Endothelial cell of umbilical vein (primary cell): ENCODE results near the gene DERL3. TPM values are rescaled to one million over a fixed set of nuclear protein-coding genes. Genes with fewer than 3 reads are reported as not detected.

ENCODE experiments used
- BruUV-seq: library from RNA; stranded (reverse); fragments of 400-500 nt; replicated peaks from 2 replicates; lab custom pipeline; 2021; lab: Mats Ljungman, UMichigan
- CTCF ChIA-PET: fragments of 300-600, 350-600 bp; sonication (Branson Sonifier 250); formaldehyde crosslinking; loops from one replicate; lab custom pipeline; 2021; ENCODE audit warnings: antibody characterized with exemption, inconsistent platforms; lab: Charles Lee
- POLR2A ChIA-PET: fragments of 300-600, 350-600 bp; sonication (Branson Sonifier 250); formaldehyde crosslinking; loops from one replicate; lab custom pipeline; 2021; ENCODE audit warnings: antibody characterized with exemption, inconsistent platforms; lab: Charles Lee
- DNase-seq: peaks from one replicate; pipeline ENCODE4 v3.0.0-alpha.2; 2011; ENCODE audit warnings: low read depth, low spot score
- FAIRE-seq: peaks from 2 replicates; lab custom pipeline; 2011; peaks lifted over from hg19 to GRCh38; lab: Jason Lieb, UNC
- H2AFZ ChIP-seq: 2 replicates; pipeline ENCODE4 v1.6.0; 2012; ENCODE audit warnings: low read depth, low read length, control low read depth, inconsistent platforms
- H3K27ac ChIP-seq: 2 replicates; pipeline ENCODE4 v1.5.1; 2011; ENCODE audit warnings: low read depth, mild to moderate bottlenecking, control low read depth, low read length, moderate library complexity; ENCODE audit not compliant: insufficient read depth
- H3K27me3 ChIP-seq, 2 experiments: 2 replicates each; pipeline versions ENCODE4 v1.6.0 to v1.6.1; 2011; ENCODE audit warnings: low read length in 2 of 2, mixed read lengths in 1 of 2; ENCODE audit not compliant: control insufficient read depth in 2 of 2, insufficient read depth in 2 of 2
- H3K36me3 ChIP-seq, 2 experiments: 2 replicates in 1 of 2; 3 replicates in 1 of 2; pipeline ENCODE4 v1.5.1; 2011; ENCODE audit warnings: low read length in 2 of 2, mild to moderate bottlenecking in 1 of 2, moderate library complexity in 1 of 2; ENCODE audit not compliant: control insufficient read depth in 2 of 2, insufficient read depth in 2 of 2; ENCODE audit errors: extremely low read depth in 1 of 2
- H3K4me1 ChIP-seq: 3 replicates; pipeline ENCODE4 v1.5.1; 2011; ENCODE audit warnings: mild to moderate bottlenecking, low read length; ENCODE audit not compliant: control insufficient read depth, insufficient read depth; ENCODE audit errors: extremely low read depth
- H3K4me2 ChIP-seq: 2 replicates; pipeline ENCODE4 v1.6.1; 2011; ENCODE audit warnings: low read length, control low read depth, mixed read lengths; ENCODE audit not compliant: insufficient read depth
- H3K4me3 ChIP-seq, 3 experiments: fragments of 200-600 bp in 1 of 3; sonication (generic), shearing (Covaris generic) in 1 of 3; replicated peaks in 1 of 3; 2 replicates each; pipeline ENCODE4 v1.5.1; 2011 to 2016; ENCODE audit warnings: control low read depth in 3 of 3, low read length in 3 of 3, mild to moderate bottlenecking in 2 of 3, inconsistent platforms in 1 of 3, low read depth in 1 of 3, moderate library complexity in 1 of 3; ENCODE audit not compliant: insufficient read depth in 1 of 3
- H3K79me2 ChIP-seq: 2 replicates; pipeline ENCODE4 v1.6.0; 2012; ENCODE audit warnings: low read length, inconsistent platforms; ENCODE audit not compliant: control insufficient read depth, insufficient read depth
- H3K9ac ChIP-seq: replicated peaks from 2 replicates; pipeline ENCODE3; 2011; ENCODE audit warnings: low read length, control low read depth; ENCODE audit not compliant: insufficient read depth; ENCODE audit errors: extremely low read depth
- H3K9me1 ChIP-seq: replicated peaks from 3 replicates; pipeline ENCODE4 v1.6.0; 2011; ENCODE audit warnings: mild to moderate bottlenecking, low read length; ENCODE audit not compliant: control insufficient read depth, insufficient read depth; ENCODE audit errors: extremely low read depth
- H3K9me3 ChIP-seq: replicated peaks from 2 replicates; pipeline ENCODE4 v1.5.1; 2012; ENCODE audit warnings: low read length, inconsistent platforms; ENCODE audit not compliant: control insufficient read depth, insufficient read depth
- H4K20me1 ChIP-seq: replicated peaks from 2 replicates; pipeline ENCODE3; 2011; ENCODE audit warnings: mild to moderate bottlenecking, low read length; ENCODE audit not compliant: control insufficient read depth, insufficient read depth; ENCODE audit errors: extremely low read depth
- EZH2 ChIP-seq: IDR thresholded peaks from 2 replicates; pipeline ENCODE4 v1.6.1; 2012; ENCODE audit warnings: borderline replicate concordance, low read depth, mild to moderate bottlenecking, moderate library complexity, low read length, inconsistent platforms; ENCODE audit not compliant: severe bottlenecking
- FOS ChIP-seq: IDR thresholded peaks from 2 replicates; pipeline ENCODE4 v1.6.1; 2011; ENCODE audit warnings: mild to moderate bottlenecking, low read length, moderate library complexity, borderline replicate concordance; ENCODE audit not compliant: insufficient read depth
- GATA2 ChIP-seq: IDR thresholded peaks from 2 replicates; pipeline ENCODE4 v1.7.0; 2011; ENCODE audit warnings: low read depth, mild to moderate bottlenecking, moderate library complexity, mixed read lengths, low read length; ENCODE audit not compliant: insufficient read length, insufficient read depth
- JUN ChIP-seq: IDR thresholded peaks from 2 replicates; pipeline ENCODE4 v1.6.1; 2011; ENCODE audit warnings: borderline replicate concordance, low read depth; ENCODE audit not compliant: insufficient read length, insufficient read depth
- MAX ChIP-seq: IDR thresholded peaks from 2 replicates; pipeline ENCODE4 v1.6.1; 2011; ENCODE audit not compliant: insufficient read depth, insufficient read length
- MYC ChIP-seq: IDR thresholded peaks from one replicate; pipeline ENCODE4 v1.6.1; 2011; ENCODE audit warnings: mild to moderate bottlenecking, low read depth, low read length
- POLR2A ChIP-seq: IDR thresholded peaks from 2 replicates; pipeline ENCODE4 v1.6.1; 2012; ENCODE audit warnings: low read depth, mild to moderate bottlenecking, control low read depth, low read length
- POLR2AphosphoS5 ChIP-seq: IDR thresholded peaks from 2 replicates; pipeline ENCODE4 v1.6.1; 2012; ENCODE audit warnings: low read depth, mild to moderate bottlenecking, control low read depth, low read length, moderate library complexity; ENCODE audit not compliant: insufficient read depth
- dilution Hi-C: fragments of 300-500 bp; cut with MboI; formaldehyde crosslinking; loops from one replicate; pipeline ENCODE4 v1.15.0; 2019; ENCODE audit warnings: low sequenced_read_pairs; ENCODE audit not compliant: extremely low pct_ligation_motif_present
- intact Hi-C: fragments of 100-400 bp; cut with micrococcal nuclease; formaldehyde crosslinking; loops from one replicate; pipeline ENCODE4 v1.10.0; 2022
- polyA plus RNA-seq, 4 experiments: library from polyadenylated mRNA; depleted of rRNA in 3 of 4; stranded (reverse) in 3 of 4; unstranded in 1 of 4; fragments of >200 nt; gene quantifications; 2 replicates each; pipeline versions ENCODE4 v1.2.1 to v1.2.3, GENCODE V29; 2011 to 2012; ENCODE audit warnings: missing spikeins in 1 of 4
- total RNA-seq: library from RNA; stranded (reverse); gene quantifications from 2 replicates; pipeline ENCODE4 v1.2.3, GENCODE V29; 2021
- TF ChIP-seq, protein P1 (sequence below), 2 donors: IDR thresholded peaks; 1 replicate in 1 of 2; 2 replicates in 1 of 2; pipeline ENCODE4 v1.5.1; 2011; ENCODE audit warnings: low read length in 2 of 2, mild to moderate bottlenecking in 2 of 2, moderate library complexity in 2 of 2, control low read depth in 1 of 2, inconsistent platforms in 1 of 2, low read depth in 1 of 2; ENCODE audit not compliant: insufficient read depth in 1 of 2; ENCODE audit errors: extremely low read depth in 1 of 2

Gene DERL3
- total and polyA plus RNA-seq, 2 donors (not counting 3 experiments of a cell fraction or from before 2014, with no cell fraction given) = 3.4 to 3.8 TPM

GRCh38 chr22:23831781-23832180 is 7.0 kb downstream of the DERL3 start:
- Histone ChIP-seq H3K9me3 (no peaks in the 10 kb centered on the region), H3K9me1 (no peaks in the 10 kb centered on the region), H3K4me1 (no peaks in the 10 kb centered on the region), H3K36me3 (peaks cover 16 to 53% of the 10 kb centered on the region in 2 experiments), H3K4me3 (no peak overlapping the region), H4K20me1 (no peaks in the 10 kb centered on the region), H3K27ac (no peak overlapping the region), H3K79me2 (no peaks in the 10 kb centered on the region), H3K4me2 (no peak overlapping the region), H3K9ac (no peak overlapping the region), H2AFZ (no peak overlapping the region), H3K27me3 (no peaks in the 10 kb centered on the region)
- TF ChIP-seq MAX (no peak), MYC (no peak), POLR2AphosphoS5 (no peak), FOS (no peak), GATA2 (no peak), EZH2 (no peak), JUN (no peak), POLR2A (no peak)
- TF ChIP-seq, protein P1, sequence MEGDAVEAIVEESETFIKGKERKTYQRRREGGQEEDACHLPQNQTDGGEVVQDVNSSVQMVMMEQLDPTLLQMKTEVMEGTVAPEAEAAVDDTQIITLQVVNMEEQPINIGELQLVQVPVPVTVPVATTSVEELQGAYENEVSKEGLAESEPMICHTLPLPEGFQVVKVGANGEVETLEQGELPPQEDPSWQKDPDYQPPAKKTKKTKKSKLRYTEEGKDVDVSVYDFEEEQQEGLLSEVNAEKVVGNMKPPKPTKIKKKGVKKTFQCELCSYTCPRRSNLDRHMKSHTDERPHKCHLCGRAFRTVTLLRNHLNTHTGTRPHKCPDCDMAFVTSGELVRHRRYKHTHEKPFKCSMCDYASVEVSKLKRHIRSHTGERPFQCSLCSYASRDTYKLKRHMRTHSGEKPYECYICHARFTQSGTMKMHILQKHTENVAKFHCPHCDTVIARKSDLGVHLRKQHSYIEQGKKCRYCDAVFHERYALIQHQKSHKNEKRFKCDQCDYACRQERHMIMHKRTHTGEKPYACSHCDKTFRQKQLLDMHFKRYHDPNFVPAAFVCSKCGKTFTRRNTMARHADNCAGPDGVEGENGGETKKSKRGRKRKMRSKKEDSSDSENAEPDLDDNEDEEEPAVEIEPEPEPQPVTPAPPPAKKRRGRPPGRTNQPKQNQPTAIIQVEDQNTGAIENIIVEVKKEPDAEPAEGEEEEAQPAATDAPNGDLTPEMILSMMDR (IDR thresholded peaks at IDR 0.05; ENCODE audit: extremely low read depth in 1 of 2, insufficient read depth in 1 of 2, low read depth in 1 of 2, low read length in 2 of 2) = no peak
- BruUV-seq = no TSS peak
- ChIA-PET POLR2A (no interaction called here), CTCF (interaction anchor here (1.6 kb wide), 1 partner anchor 18 kb away, joined by 5 read pairs; no protein-coding TSS in a partner anchor)
- DNase-seq = no peak
- intact Hi-C loops = no loop called here
- no peak for FAIRE-seq
- dilution Hi-C loops = no loop called here
